Endothelial cell of umbilical vein (primary cell): ENCODE data around the gene RAD51B. TPM values are rescaled to one million over a fixed set of nuclear protein-coding genes. Genes with fewer than 3 reads are reported as not detected.

Experiments
- BruUV-seq: library from RNA; stranded (reverse); fragments of 400-500 nt; replicated peaks from 2 replicates; lab custom pipeline; 2021; lab: Mats Ljungman, UMichigan
- CTCF ChIA-PET: fragments of 300-600, 350-600 bp; sonication (Branson Sonifier 250); formaldehyde crosslinking; loops from one replicate; lab custom pipeline; 2021; ENCODE audit warnings: antibody characterized with exemption, inconsistent platforms; lab: Charles Lee
- POLR2A ChIA-PET: fragments of 300-600, 350-600 bp; sonication (Branson Sonifier 250); formaldehyde crosslinking; loops from one replicate; lab custom pipeline; 2021; ENCODE audit warnings: antibody characterized with exemption, inconsistent platforms; lab: Charles Lee
- DNase-seq: peaks from one replicate; pipeline ENCODE4 v3.0.0-alpha.2; 2011; ENCODE audit warnings: low read depth, low spot score
- FAIRE-seq: peaks from 2 replicates; lab custom pipeline; 2011; peaks lifted over from hg19 to GRCh38; lab: Jason Lieb, UNC
- H2AFZ ChIP-seq: 2 replicates; pipeline ENCODE4 v1.6.0; 2012; ENCODE audit warnings: low read depth, low read length, control low read depth, inconsistent platforms
- H3K27ac ChIP-seq: 2 replicates; pipeline ENCODE4 v1.5.1; 2011; ENCODE audit warnings: low read depth, mild to moderate bottlenecking, control low read depth, low read length, moderate library complexity; ENCODE audit not compliant: insufficient read depth
- H3K27me3 ChIP-seq, 2 experiments: 2 replicates each; pipeline versions ENCODE4 v1.6.0 to v1.6.1; 2011; ENCODE audit warnings: low read length in 2 of 2, mixed read lengths in 1 of 2; ENCODE audit not compliant: control insufficient read depth in 2 of 2, insufficient read depth in 2 of 2
- H3K36me3 ChIP-seq, 2 experiments: 2 replicates in 1 of 2; 3 replicates in 1 of 2; pipeline ENCODE4 v1.5.1; 2011; ENCODE audit warnings: low read length in 2 of 2, mild to moderate bottlenecking in 1 of 2, moderate library complexity in 1 of 2; ENCODE audit not compliant: control insufficient read depth in 2 of 2, insufficient read depth in 2 of 2; ENCODE audit errors: extremely low read depth in 1 of 2
- H3K4me1 ChIP-seq: 3 replicates; pipeline ENCODE4 v1.5.1; 2011; ENCODE audit warnings: mild to moderate bottlenecking, low read length; ENCODE audit not compliant: control insufficient read depth, insufficient read depth; ENCODE audit errors: extremely low read depth
- H3K4me2 ChIP-seq: 2 replicates; pipeline ENCODE4 v1.6.1; 2011; ENCODE audit warnings: low read length, control low read depth, mixed read lengths; ENCODE audit not compliant: insufficient read depth
- H3K4me3 ChIP-seq, 3 experiments: fragments of 200-600 bp in 1 of 3; sonication (generic), shearing (Covaris generic) in 1 of 3; replicated peaks in 1 of 3; 2 replicates each; pipeline ENCODE4 v1.5.1; 2011 to 2016; ENCODE audit warnings: control low read depth in 3 of 3, low read length in 3 of 3, mild to moderate bottlenecking in 2 of 3, inconsistent platforms in 1 of 3, low read depth in 1 of 3, moderate library complexity in 1 of 3; ENCODE audit not compliant: insufficient read depth in 1 of 3
- H3K79me2 ChIP-seq: 2 replicates; pipeline ENCODE4 v1.6.0; 2012; ENCODE audit warnings: low read length, inconsistent platforms; ENCODE audit not compliant: control insufficient read depth, insufficient read depth
- H3K9ac ChIP-seq: replicated peaks from 2 replicates; pipeline ENCODE3; 2011; ENCODE audit warnings: low read length, control low read depth; ENCODE audit not compliant: insufficient read depth; ENCODE audit errors: extremely low read depth
- H3K9me1 ChIP-seq: replicated peaks from 3 replicates; pipeline ENCODE4 v1.6.0; 2011; ENCODE audit warnings: mild to moderate bottlenecking, low read length; ENCODE audit not compliant: control insufficient read depth, insufficient read depth; ENCODE audit errors: extremely low read depth
- H3K9me3 ChIP-seq: replicated peaks from 2 replicates; pipeline ENCODE4 v1.5.1; 2012; ENCODE audit warnings: low read length, inconsistent platforms; ENCODE audit not compliant: control insufficient read depth, insufficient read depth
- H4K20me1 ChIP-seq: replicated peaks from 2 replicates; pipeline ENCODE3; 2011; ENCODE audit warnings: mild to moderate bottlenecking, low read length; ENCODE audit not compliant: control insufficient read depth, insufficient read depth; ENCODE audit errors: extremely low read depth
- CTCF ChIP-seq, 2 donors: IDR thresholded peaks; 1 replicate in 1 of 2; 2 replicates in 1 of 2; pipeline ENCODE4 v1.5.1; 2011; ENCODE audit warnings: low read length in 2 of 2, mild to moderate bottlenecking in 2 of 2, moderate library complexity in 2 of 2, control low read depth in 1 of 2, inconsistent platforms in 1 of 2, low read depth in 1 of 2; ENCODE audit not compliant: insufficient read depth in 1 of 2; ENCODE audit errors: extremely low read depth in 1 of 2
- EZH2 ChIP-seq: IDR thresholded peaks from 2 replicates; pipeline ENCODE4 v1.6.1; 2012; ENCODE audit warnings: borderline replicate concordance, low read depth, mild to moderate bottlenecking, moderate library complexity, low read length, inconsistent platforms; ENCODE audit not compliant: severe bottlenecking
- FOS ChIP-seq: IDR thresholded peaks from 2 replicates; pipeline ENCODE4 v1.6.1; 2011; ENCODE audit warnings: mild to moderate bottlenecking, low read length, moderate library complexity, borderline replicate concordance; ENCODE audit not compliant: insufficient read depth
- GATA2 ChIP-seq: IDR thresholded peaks from 2 replicates; pipeline ENCODE4 v1.7.0; 2011; ENCODE audit warnings: low read depth, mild to moderate bottlenecking, moderate library complexity, mixed read lengths, low read length; ENCODE audit not compliant: insufficient read length, insufficient read depth
- JUN ChIP-seq: IDR thresholded peaks from 2 replicates; pipeline ENCODE4 v1.6.1; 2011; ENCODE audit warnings: borderline replicate concordance, low read depth; ENCODE audit not compliant: insufficient read length, insufficient read depth
- MAX ChIP-seq: IDR thresholded peaks from 2 replicates; pipeline ENCODE4 v1.6.1; 2011; ENCODE audit not compliant: insufficient read depth, insufficient read length
- MYC ChIP-seq: IDR thresholded peaks from one replicate; pipeline ENCODE4 v1.6.1; 2011; ENCODE audit warnings: mild to moderate bottlenecking, low read depth, low read length
- POLR2A ChIP-seq: IDR thresholded peaks from 2 replicates; pipeline ENCODE4 v1.6.1; 2012; ENCODE audit warnings: low read depth, mild to moderate bottlenecking, control low read depth, low read length
- POLR2AphosphoS5 ChIP-seq: IDR thresholded peaks from 2 replicates; pipeline ENCODE4 v1.6.1; 2012; ENCODE audit warnings: low read depth, mild to moderate bottlenecking, control low read depth, low read length, moderate library complexity; ENCODE audit not compliant: insufficient read depth
- dilution Hi-C: fragments of 300-500 bp; cut with MboI; formaldehyde crosslinking; loops from one replicate; pipeline ENCODE4 v1.15.0; 2019; ENCODE audit warnings: low sequenced_read_pairs; ENCODE audit not compliant: extremely low pct_ligation_motif_present
- intact Hi-C: fragments of 100-400 bp; cut with micrococcal nuclease; formaldehyde crosslinking; loops from one replicate; pipeline ENCODE4 v1.10.0; 2022
- polyA plus RNA-seq, 4 experiments: library from polyadenylated mRNA; depleted of rRNA in 3 of 4; stranded (reverse) in 3 of 4; unstranded in 1 of 4; fragments of >200 nt; gene quantifications; 2 replicates each; pipeline versions ENCODE4 v1.2.1 to v1.2.3, GENCODE V29; 2011 to 2012; ENCODE audit warnings: missing spikeins in 1 of 4
- total RNA-seq: library from RNA; stranded (reverse); gene quantifications from 2 replicates; pipeline ENCODE4 v1.2.3, GENCODE V29; 2021

Gene RAD51B
- total and polyA plus RNA-seq, 2 donors (not counting 3 experiments of a cell fraction or from before 2014, with no cell fraction given), result 3.9 to 19.0 TPM

GRCh38 chr14:68649476-68650189, 830.1 kb downstream of the RAD51B start:
- Histone ChIP-seq H3K4me2 (no peak overlapping the region), H3K36me3 (no peaks in the 10 kb centered on the region), H3K79me2 (no peaks in the 10 kb centered on the region), H3K9ac (no peak overlapping the region), H3K27ac (no peak overlapping the region), H3K9me1 (no peaks in the 10 kb centered on the region), H3K27me3 (no peaks in the 10 kb centered on the region), H3K4me1 (no peaks in the 10 kb centered on the region), H3K4me3 (no peak overlapping the region), H3K9me3 (no peaks in the 10 kb centered on the region), H4K20me1 (no peaks in the 10 kb centered on the region), H2AFZ (no peak overlapping the region)
- BruUV-seq, result no TSS peak
- dilution Hi-C loops, result no loop called here
- intact Hi-C loops, result no loop called here
- no peak for DNase-seq
- POLR2A ChIA-PET, result no interaction called here
- FAIRE-seq, result no peak
- CTCF ChIA-PET, result interaction anchor here (0.8 to 1.2 kb wide), 3 partner anchors 26 to 40 kb away, joined by 3 read pairs; no protein-coding TSS in a partner anchor
- TF ChIP-seq FOS (no peak), POLR2A (no peak), GATA2 (no peak), JUN (no peak), CTCF (IDR thresholded peaks at IDR 0.05; ENCODE audit: extremely low read depth in 1 of 2, insufficient read depth in 1 of 2, low read depth in 1 of 2, low read length in 2 of 2) (no peak), POLR2AphosphoS5 (no peak), MYC (no peak), MAX (no peak), EZH2 (no peak)
